GM12878 (cell line): Measurements from ENCODE around the gene FREM2. TPM values are rescaled to one million over a fixed set of nuclear protein-coding genes. Genes with fewer than 3 reads are reported as not detected.

Experiments
- ATAC-seq: fragments of 200-7000 bp; cut with Tn5 transposase; 3 replicates; pipeline ENCODE4 v1.9.1; 2020; ENCODE audit warnings: mild to moderate bottlenecking, moderate library complexity
- BruUV-seq: library from RNA; stranded (reverse); fragments of 400-500 nt; replicated peaks from 2 replicates; lab custom pipeline; 2021; lab: Mats Ljungman, UMichigan
- CTCF ChIA-PET: fragments of 300-600 bp; sonication (Branson Sonifier 250); formaldehyde crosslinking; extraction: SDS; loops from one replicate; lab custom pipeline; 2021; ENCODE audit warnings: inconsistent platforms; lab: Yijun Ruan, JAX
- POLR2A ChIA-PET: fragments of 350-600 bp; formaldehyde crosslinking; extraction: SDS; loops from one replicate; lab custom pipeline; 2021; ENCODE audit warnings: inconsistent platforms; lab: Charles Lee
- RAD21 ChIA-PET: fragments of 300-600 bp; sonication (Branson Sonifier 250); formaldehyde crosslinking; loops from one replicate; lab custom pipeline; 2023; ENCODE audit warnings: antibody characterized with exemption; ENCODE audit not compliant: unreplicated experiment; lab: Charles Lee
- SMC1A ChIA-PET: fragments of 300-600 bp; sonication (Branson Sonifier 250); formaldehyde crosslinking; loops from one replicate; lab custom pipeline; 2023; ENCODE audit not compliant: unreplicated experiment, uncharacterized antibody; lab: Charles Lee
- DNase-seq: peaks from one replicate; pipeline ENCODE4 v3.0.0-alpha.2; 2011; ENCODE audit warnings: low read depth, low spot score
- FAIRE-seq: peaks from 3 replicates; lab custom pipeline; 2011; peaks lifted over from hg19 to GRCh38; lab: Jason Lieb, UNC
- H2AFZ ChIP-seq: 2 replicates; pipeline ENCODE4 v1.6.0; 2011; ENCODE audit warnings: low read depth, low read length, control low read depth; ENCODE audit not compliant: control insufficient read depth
- H3K27ac ChIP-seq: 2 replicates; pipeline ENCODE4 v1.5.1; 2011; ENCODE audit warnings: control low read depth; ENCODE audit not compliant: control insufficient read depth, insufficient read depth
- H3K27me3 ChIP-seq, 2 experiments: replicated peaks in 1 of 2; 2 replicates each; pipeline versions ENCODE4 v1.6.0 to v1.6.1; 2011; ENCODE audit warnings: low read length in 1 of 2; ENCODE audit not compliant: control insufficient read depth in 2 of 2, insufficient read depth in 2 of 2
- H3K36me3 ChIP-seq, 2 experiments: 2 replicates each; pipeline ENCODE4 v1.5.1; 2011; ENCODE audit warnings: low read length in 1 of 2; ENCODE audit not compliant: control insufficient read depth in 2 of 2, insufficient read depth in 2 of 2
- H3K4me1 ChIP-seq: 2 replicates; pipeline ENCODE4 v1.6.1; 2011; ENCODE audit warnings: mild to moderate bottlenecking, low read length, moderate library complexity, mixed read lengths; ENCODE audit not compliant: control insufficient read depth, insufficient read depth
- H3K4me2 ChIP-seq: 2 replicates; pipeline ENCODE4 v1.6.0; 2011; ENCODE audit warnings: control low read depth; ENCODE audit not compliant: control insufficient read depth, insufficient read depth
- H3K4me3 ChIP-seq: fragments of 200-600 bp; sonication (generic); 2 replicates; pipeline ENCODE4 v1.5.1; 2016
- H3K79me2 ChIP-seq: 2 replicates; pipeline ENCODE4 v1.6.0; 2011; ENCODE audit warnings: low read length; ENCODE audit not compliant: control insufficient read depth, insufficient read depth
- H3K9ac ChIP-seq: 2 replicates; pipeline ENCODE4 v1.8.0; 2011; ENCODE audit warnings: low read length, control low read depth, mixed read lengths; ENCODE audit not compliant: control insufficient read depth, insufficient read depth
- H3K9me3 ChIP-seq: replicated peaks from 3 replicates; pipeline ENCODE4 v1.5.1; 2011; ENCODE audit warnings: mild to moderate bottlenecking, low read length; ENCODE audit not compliant: control insufficient read depth, insufficient read depth
- H4K20me1 ChIP-seq: 2 replicates; pipeline ENCODE4 v1.6.0; 2011; ENCODE audit not compliant: control insufficient read depth, insufficient read depth
- CEBPZ ChIP-seq: fragments of 150-350 bp; IDR thresholded peaks from 2 replicates; pipeline ENCODE4 v1.6.1; 2016; ENCODE audit warnings: low read depth, low read length
- CHD4 ChIP-seq: fragments of 200-600 bp; sonication (generic); IDR thresholded peaks from 2 replicates; pipeline ENCODE4 v1.6.1; 2016; ENCODE audit warnings: mild to moderate bottlenecking
- HDAC2 ChIP-seq: fragments of 200-600 bp; sonication (generic); IDR thresholded peaks from 2 replicates; pipeline ENCODE4 v1.6.1; 2017
- POU2F2 ChIP-seq: IDR thresholded peaks from 3 replicates; pipeline ENCODE4 v1.6.1; 2011; ENCODE audit warnings: low read depth, mild to moderate bottlenecking, low read length, borderline replicate concordance
- RFX5 ChIP-seq: IDR thresholded peaks from 2 replicates; pipeline ENCODE4 v1.6.1; 2011; ENCODE audit warnings: low read depth, low read length, improper control_type of control experiment
- RUNX3 ChIP-seq: IDR thresholded peaks from 2 replicates; pipeline ENCODE4 v1.6.1; 2012; ENCODE audit warnings: low read length, inconsistent platforms
- SPI1 ChIP-seq: IDR thresholded peaks from 2 replicates; pipeline ENCODE4 v1.6.1; 2011; ENCODE audit warnings: low read depth, mild to moderate bottlenecking, low read length, moderate library complexity, borderline replicate concordance; ENCODE audit not compliant: insufficient read depth
- SUPT20H ChIP-seq: IDR thresholded peaks from 2 replicates; pipeline ENCODE4 v1.6.1; 2011; ENCODE audit warnings: low read depth, mild to moderate bottlenecking, low read length, moderate library complexity, borderline replicate concordance; ENCODE audit not compliant: control insufficient read depth
- TCF12 ChIP-seq: IDR thresholded peaks from 2 replicates; pipeline ENCODE4 v1.6.1; 2011; ENCODE audit warnings: low read depth, mild to moderate bottlenecking, low read length
- WRNIP1 ChIP-seq: IDR thresholded peaks from 2 replicates; pipeline ENCODE4 v1.6.1; 2011; ENCODE audit warnings: low read depth, low read length, improper control_type of control experiment, borderline replicate concordance
- WGBS: methylation state at CpG from one replicate; pipeline ENCODE4 v1.1.6; 2016; ENCODE audit warnings: low lambda C conversion rate; ENCODE audit not compliant: insufficient replicate concordance, insufficient coverage; ENCODE audit errors: missing lambda C conversion rate; 5-methylcytosine and 5-hydroxymethylcytosine counted together
- in situ Hi-C: fragments of 300-500 bp; cut with MboI; formaldehyde crosslinking; loops from 9 replicates; pipeline ENCODE4 v1.14.3; 2018; ENCODE audit warnings: mixed read lengths
- intact Hi-C: fragments of 100-400 bp; cut with micrococcal nuclease; formaldehyde crosslinking; loops from one replicate; pipeline ENCODE4 v1.14.2; 2022; ENCODE audit not compliant: unreplicated experiment
- polyA plus RNA-seq, 11 experiments: library from polyadenylated mRNA; depleted of rRNA in 4 of 11; unstranded in 6 of 11; stranded (reverse) in 5 of 11; fragments of >200 nt; fragmentation: Nextera tagmentation in 4 of 11; fragmentation: Illumina TruSeq in 1 of 11; extraction: Ambion mirVana in 4 of 11; extraction: Trizol in 1 of 11; gene quantifications; 1 replicate in 1 of 11; 2 replicates in 10 of 11; pipeline versions ENCODE4 v1.2.1 to v1.2.3, GENCODE V29; 2011 to 2016; ENCODE audit warnings: inconsistent platforms in 2 of 11, missing spikeins in 2 of 11, low read depth in 1 of 11
- total RNA-seq, 4 experiments: library from RNA; depleted of rRNA in 3 of 4; stranded (reverse); fragments of >200 nt in 3 of 4; fragmentation: Illumina TruSeq in 1 of 4; extraction: Trizol in 1 of 4; gene quantifications; 2 replicates each; pipeline versions ENCODE4 v1.2.1 to v1.2.3, GENCODE V29; 2013 to 2021
- TF ChIP-seq, protein P1 (sequence below): fragments of 450-650 bp; formaldehyde crosslinking; IDR thresholded peaks from 2 replicates; pipeline ENCODE4 v1.4.0; 2020; ENCODE audit warnings: mild to moderate bottlenecking, moderate library complexity
- TF ChIP-seq, protein P2 (sequence below): IDR thresholded peaks from 2 replicates; pipeline ENCODE4 v1.6.1; 2012; ENCODE audit warnings: low read length, inconsistent platforms
- TF ChIP-seq, protein P3 (sequence below): fragments of 450-650 bp; IDR thresholded peaks from 2 replicates; pipeline ENCODE4 v1.6.1; 2016; ENCODE audit warnings: mild to moderate bottlenecking

FREM2 gene
- total and polyA plus RNA-seq, 10 of the 15 experiments (the other 5 are each of a cell fraction or from before 2014, with no cell fraction given), result 0.02 to 0.12 (median 0.05) TPM; not detected in 2

DNA sequence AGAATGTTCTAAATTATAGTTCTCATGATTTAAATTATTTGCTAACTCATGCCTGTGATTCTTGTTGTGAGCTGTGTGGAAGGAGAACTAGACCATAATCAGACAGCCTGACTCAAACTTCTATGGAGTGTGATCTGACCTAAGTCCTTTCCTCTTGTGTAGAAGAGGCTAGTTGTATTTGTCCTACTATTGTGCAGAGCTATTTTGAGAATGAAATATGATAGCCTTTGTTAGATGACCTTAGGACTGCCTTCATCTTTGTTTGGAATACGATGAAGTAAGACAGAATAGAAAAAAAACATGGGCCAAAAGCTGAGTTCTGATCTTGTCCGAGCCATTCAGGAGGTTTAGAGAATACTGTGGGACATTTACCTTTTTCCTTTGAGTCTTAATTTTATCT lies 184.4 kb downstream of the FREM2 start:
- in situ Hi-C loops, result loop anchor here (5.0 kb wide), 1 partner anchor 184 kb away; the partner anchor contains the start of gene FREM2
- H3K4me1 ChIP-seq, result no peaks in the 10 kb centered on the region
- no peaks in the 10 kb centered on the region for H3K36me3 ChIP-seq
- no peaks in the 10 kb centered on the region for H3K79me2 ChIP-seq
- TF ChIP-seq, protein P1, sequence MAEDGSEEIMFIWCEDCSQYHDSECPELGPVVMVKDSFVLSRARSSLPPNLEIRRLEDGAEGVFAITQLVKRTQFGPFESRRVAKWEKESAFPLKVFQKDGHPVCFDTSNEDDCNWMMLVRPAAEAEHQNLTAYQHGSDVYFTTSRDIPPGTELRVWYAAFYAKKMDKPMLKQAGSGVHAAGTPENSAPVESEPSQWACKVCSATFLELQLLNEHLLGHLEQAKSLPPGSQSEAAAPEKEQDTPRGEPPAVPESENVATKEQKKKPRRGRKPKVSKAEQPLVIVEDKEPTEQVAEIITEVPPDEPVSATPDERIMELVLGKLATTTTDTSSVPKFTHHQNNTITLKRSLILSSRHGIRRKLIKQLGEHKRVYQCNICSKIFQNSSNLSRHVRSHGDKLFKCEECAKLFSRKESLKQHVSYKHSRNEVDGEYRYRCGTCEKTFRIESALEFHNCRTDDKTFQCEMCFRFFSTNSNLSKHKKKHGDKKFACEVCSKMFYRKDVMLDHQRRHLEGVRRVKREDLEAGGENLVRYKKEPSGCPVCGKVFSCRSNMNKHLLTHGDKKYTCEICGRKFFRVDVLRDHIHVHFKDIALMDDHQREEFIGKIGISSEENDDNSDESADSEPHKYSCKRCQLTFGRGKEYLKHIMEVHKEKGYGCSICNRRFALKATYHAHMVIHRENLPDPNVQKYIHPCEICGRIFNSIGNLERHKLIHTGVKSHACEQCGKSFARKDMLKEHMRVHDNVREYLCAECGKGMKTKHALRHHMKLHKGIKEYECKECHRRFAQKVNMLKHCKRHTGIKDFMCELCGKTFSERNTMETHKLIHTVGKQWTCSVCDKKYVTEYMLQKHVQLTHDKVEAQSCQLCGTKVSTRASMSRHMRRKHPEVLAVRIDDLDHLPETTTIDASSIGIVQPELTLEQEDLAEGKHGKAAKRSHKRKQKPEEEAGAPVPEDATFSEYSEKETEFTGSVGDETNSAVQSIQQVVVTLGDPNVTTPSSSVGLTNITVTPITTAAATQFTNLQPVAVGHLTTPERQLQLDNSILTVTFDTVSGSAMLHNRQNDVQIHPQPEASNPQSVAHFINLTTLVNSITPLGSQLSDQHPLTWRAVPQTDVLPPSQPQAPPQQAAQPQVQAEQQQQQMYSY, result no peak
- TF ChIP-seq, protein P2, sequence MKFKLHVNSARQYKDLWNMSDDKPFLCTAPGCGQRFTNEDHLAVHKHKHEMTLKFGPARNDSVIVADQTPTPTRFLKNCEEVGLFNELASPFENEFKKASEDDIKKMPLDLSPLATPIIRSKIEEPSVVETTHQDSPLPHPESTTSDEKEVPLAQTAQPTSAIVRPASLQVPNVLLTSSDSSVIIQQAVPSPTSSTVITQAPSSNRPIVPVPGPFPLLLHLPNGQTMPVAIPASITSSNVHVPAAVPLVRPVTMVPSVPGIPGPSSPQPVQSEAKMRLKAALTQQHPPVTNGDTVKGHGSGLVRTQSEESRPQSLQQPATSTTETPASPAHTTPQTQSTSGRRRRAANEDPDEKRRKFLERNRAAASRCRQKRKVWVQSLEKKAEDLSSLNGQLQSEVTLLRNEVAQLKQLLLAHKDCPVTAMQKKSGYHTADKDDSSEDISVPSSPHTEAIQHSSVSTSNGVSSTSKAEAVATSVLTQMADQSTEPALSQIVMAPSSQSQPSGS, result no peak
- TF ChIP-seq RFX5, result no peak
- no peak for TF ChIP-seq CHD4
- no peak for TF ChIP-seq HDAC2
- no peak for TF ChIP-seq CEBPZ
- TF ChIP-seq, protein P3, sequence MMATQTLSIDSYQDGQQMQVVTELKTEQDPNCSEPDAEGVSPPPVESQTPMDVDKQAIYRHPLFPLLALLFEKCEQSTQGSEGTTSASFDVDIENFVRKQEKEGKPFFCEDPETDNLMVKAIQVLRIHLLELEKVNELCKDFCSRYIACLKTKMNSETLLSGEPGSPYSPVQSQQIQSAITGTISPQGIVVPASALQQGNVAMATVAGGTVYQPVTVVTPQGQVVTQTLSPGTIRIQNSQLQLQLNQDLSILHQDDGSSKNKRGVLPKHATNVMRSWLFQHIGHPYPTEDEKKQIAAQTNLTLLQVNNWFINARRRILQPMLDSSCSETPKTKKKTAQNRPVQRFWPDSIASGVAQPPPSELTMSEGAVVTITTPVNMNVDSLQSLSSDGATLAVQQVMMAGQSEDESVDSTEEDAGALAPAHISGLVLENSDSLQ, result no peak
- no peak for TF ChIP-seq TCF12
- no peak for TF ChIP-seq SUPT20H
- TF ChIP-seq WRNIP1, result no peak
- TF ChIP-seq POU2F2, result no peak
- TF ChIP-seq RUNX3, result no peak
- no peak for TF ChIP-seq SPI1
- no peaks in the 10 kb centered on the region for H3K9me3 ChIP-seq
- no peak for DNase-seq
- ChIA-PET POLR2A (interaction anchor here (0.9 to 1.0 kb wide), 2 partner anchors 100 to 185 kb away, joined by 3 read pairs; no protein-coding TSS in a partner anchor), RAD21 (interaction anchor here (0.6 to 3.2 kb wide), 7 partner anchors 42 to 185 kb away, joined by 3 to 26 read pairs (median 3); partner anchors contain the start of gene FREM2), CTCF (interaction anchor here (0.8 to 5.7 kb wide), 8 partner anchors 9 to 289 kb away, joined by 3 to 58 read pairs (median 6); partner anchors contain the start of gene FREM2), SMC1A (interaction anchor here (1.0 to 7.7 kb wide), 12 partner anchors 10 to 290 kb away, joined by 3 to 68 read pairs (median 6); partner anchors contain the start of gene FREM2)
- FAIRE-seq, result no peak
- no peak overlapping the region for H3K9ac ChIP-seq
- no peak overlapping the region for H3K4me3 ChIP-seq
- no peak overlapping the region for H3K4me2 ChIP-seq
- no peak overlapping the region for H3K27ac ChIP-seq
- H4K20me1 ChIP-seq, result no peaks in the 10 kb centered on the region
- H3K27me3 ChIP-seq, result 0 out of 4 replicates have a peak, but pooled peaks cover 0 to 3% of the 10 kb centered on the region in 2 experiments
- intact Hi-C loops, result loop anchor here (5.0 kb wide), 2 partner anchors 109 to 289 kb away; no protein-coding TSS in a partner anchor
- ATAC-seq, result no peak; the same call in 2 of the 3 replicates
- BruUV-seq, result no TSS peak
- H2AFZ ChIP-seq, result no peak overlapping the region
- WGBS, result 18% methylated on average over 2 of the region's 2 CpGs
